Astrocyte of the spinal cord (primary cell): ENCODE measurements around the gene CEMIP2.
A peak's percentile ranks its signal among the peaks of the same experiment; 100 is the strongest.

Experiments
- DNase-seq: peaks from one replicate; pipeline ENCODE4 v3.0.0; 2011; ENCODE audit warnings: low read depth, low spot score
- H3K4me3 ChIP-seq: 2 replicates; pipeline ENCODE4 v1.5.1; 2011; ENCODE audit warnings: low read depth, mild to moderate bottlenecking, low read length, moderate library complexity
- CTCF ChIP-seq: IDR thresholded peaks from 2 replicates; pipeline ENCODE4 v1.5.1; 2012; ENCODE audit warnings: low read depth, mild to moderate bottlenecking, low read length, inconsistent platforms
- in situ Hi-C: cut with HindIII; loops from 2 replicates; pipeline ENCODE4 v1.10.0; 2017; ENCODE audit warnings: low sequenced_read_pairs

The CEMIP2 gene

GRCh38 chr9:71768388-71769174, at the start of gene CEMIP2:
Gene CEMIP2 (minus strand): TSS chr9:71768513. CDS start chr9:71750373, 18,140 bp downstream.
- H3K4me3 ChIP-seq = peak within 1 kb of the TSS; percentile 92
- in situ Hi-C loops = no loop called here
- DNase-seq = peak; percentile 94
- TF ChIP-seq CTCF = peak; percentile 40

GRCh38 chr9:71816916-71817451, 48.7 kb upstream of the CEMIP2 start:
- DNase-seq = no peak
- in situ Hi-C loops = no loop called here
- no peak overlapping the region for H3K4me3 ChIP-seq
- TF ChIP-seq CTCF = no peak

GRCh38 chr9:71814815-71815214, 46.5 kb upstream of the CEMIP2 start:
- in situ Hi-C loops = no loop called here
- no peak for TF ChIP-seq CTCF
- H3K4me3 ChIP-seq = no peak overlapping the region
- no peak for DNase-seq

GRCh38 chr9:71814226-71814625, 45.9 kb upstream of the CEMIP2 start:
- no peak for DNase-seq
- no peak for TF ChIP-seq CTCF
- in situ Hi-C loops = no loop called here
- H3K4me3 ChIP-seq = no peak overlapping the region

- TF ChIP-seq CTCF = peak; percentile 18
- in situ Hi-C loops = no loop called here
- no peak overlapping the region for H3K4me3 ChIP-seq
- peak; percentile 11 for DNase-seq
Measured at GRCh38 chr9:71812385-71812784, 44.1 kb upstream of the CEMIP2 start.

GRCh38 chr9:71808068-71808467, 39.8 kb upstream of the CEMIP2 start:
- in situ Hi-C loops = no loop called here
- TF ChIP-seq CTCF = no peak
- H3K4me3 ChIP-seq = no peak overlapping the region
- no peak for DNase-seq
